ENCODE data around the gene DCPS.

The DCPS gene

DNA sequence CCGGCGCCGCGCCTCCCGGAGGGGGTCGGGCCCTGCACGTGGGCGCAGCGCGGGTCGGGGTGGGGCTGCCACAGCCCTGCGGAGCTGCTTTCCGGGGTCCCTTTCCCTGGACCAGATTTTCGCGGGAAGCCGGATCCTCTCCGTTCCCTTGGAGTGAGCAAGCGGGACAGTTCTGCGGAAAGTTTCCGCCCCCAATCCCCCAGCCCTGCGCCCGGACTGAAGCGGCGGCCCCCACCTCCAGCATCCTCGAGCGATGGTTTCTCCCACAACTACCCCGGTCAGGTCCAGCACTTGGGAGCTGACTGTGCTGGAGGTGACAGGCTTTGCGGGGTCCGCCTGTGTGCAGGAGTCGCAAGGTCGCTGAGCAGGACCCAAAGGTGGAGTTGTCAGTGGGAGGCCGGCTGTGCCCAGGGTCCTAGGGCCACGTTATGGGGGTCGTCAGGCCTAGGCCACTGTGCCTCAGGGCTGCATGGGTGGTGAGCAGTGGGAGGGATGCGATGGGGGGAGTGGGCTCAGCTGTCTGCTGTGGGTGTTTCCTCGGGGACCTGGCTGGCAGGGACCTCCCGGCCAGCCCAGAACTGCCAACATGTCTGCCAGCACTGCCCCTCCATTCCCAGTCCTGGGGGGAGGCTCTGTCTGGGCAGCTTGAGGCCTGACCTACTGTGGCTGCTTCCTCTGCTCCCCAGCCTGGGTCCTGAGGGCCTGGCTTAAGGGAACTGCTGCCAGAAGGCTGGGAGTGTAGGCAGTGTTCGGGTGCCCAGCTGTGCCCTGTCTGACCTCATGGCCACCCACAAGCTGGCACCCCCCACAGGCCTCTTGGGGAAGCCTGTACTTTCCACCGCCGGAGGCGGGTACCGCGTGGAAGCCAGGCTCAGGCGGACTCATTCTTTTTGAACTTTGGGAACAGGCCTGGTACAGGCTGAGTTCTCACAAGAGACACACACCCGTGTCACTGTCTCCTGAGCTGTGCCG is 52.4 kb downstream of the DCPS start:
- no peak for TF ChIP-seq CTCF (conservative IDR thresholded peaks at IDR 0.05; ENCODE audit: low read depth, low read length)
- peak overlapping the region; percentile 85 for H3K4me3 ChIP-seq (ENCODE audit: low read length)
- DNase-seq (ENCODE audit: low read depth) = no peak

- H3K4me3 ChIP-seq (ENCODE audit: low read length) = peak overlapping the region; percentile 85
- DNase-seq (ENCODE audit: low read depth) = no peak
Measured at GRCh38 chr11:126357055-126357962, 53.4 kb downstream of the DCPS start.

DNA sequence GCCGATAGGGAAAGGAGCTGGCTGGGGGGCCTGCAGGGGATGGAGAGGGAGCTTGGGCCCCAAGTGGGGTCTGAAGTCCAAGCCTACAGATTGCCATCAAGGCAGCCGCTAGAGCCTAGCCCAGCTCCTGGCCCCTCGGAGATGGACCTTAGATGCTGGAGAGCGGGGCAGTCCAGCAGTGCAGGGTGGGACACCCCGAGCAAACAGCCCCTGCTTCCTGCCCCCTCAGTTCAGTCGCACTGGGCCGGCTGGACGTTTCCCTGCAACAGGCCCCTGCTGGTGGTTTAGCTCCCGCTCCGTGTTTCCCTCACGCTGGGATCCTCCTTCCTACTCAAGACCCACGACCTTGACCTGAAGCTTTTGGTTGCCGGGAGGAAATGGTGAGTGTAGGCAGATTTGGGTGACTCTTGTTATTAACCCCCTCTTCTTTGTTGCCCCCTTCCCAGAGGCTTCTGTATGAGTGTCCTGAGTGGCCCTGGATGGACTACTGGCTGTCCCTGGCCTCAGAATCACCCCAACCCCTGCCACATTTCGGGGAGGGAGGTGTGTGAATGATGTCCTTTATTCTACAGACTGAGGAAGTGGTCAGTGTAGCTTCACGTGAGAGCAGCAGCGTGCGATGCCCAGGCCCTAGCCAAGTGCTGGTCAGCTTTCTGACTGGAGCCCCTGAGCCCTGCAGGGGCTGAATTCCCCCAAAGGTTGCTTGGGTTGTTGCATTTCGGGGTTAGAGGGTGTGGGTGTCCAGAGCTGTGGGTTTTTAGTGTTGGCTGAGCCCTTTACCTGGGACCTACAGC is 54.3 kb downstream of the DCPS start:
- no peak for DNase-seq (ENCODE audit: low read depth)
- H3K4me3 ChIP-seq (ENCODE audit: low read length) = peak overlapping the region; percentile 85
- TF ChIP-seq CTCF (conservative IDR thresholded peaks at IDR 0.05; ENCODE audit: low read depth, low read length) = peak; percentile 26

More at GRCh38 chr11:126357055-126357962, 53.4 kb downstream of the DCPS start:
- TF ChIP-seq CTCF (conservative IDR thresholded peaks at IDR 0.05; ENCODE audit: low read depth, low read length) = no peak

DNA sequence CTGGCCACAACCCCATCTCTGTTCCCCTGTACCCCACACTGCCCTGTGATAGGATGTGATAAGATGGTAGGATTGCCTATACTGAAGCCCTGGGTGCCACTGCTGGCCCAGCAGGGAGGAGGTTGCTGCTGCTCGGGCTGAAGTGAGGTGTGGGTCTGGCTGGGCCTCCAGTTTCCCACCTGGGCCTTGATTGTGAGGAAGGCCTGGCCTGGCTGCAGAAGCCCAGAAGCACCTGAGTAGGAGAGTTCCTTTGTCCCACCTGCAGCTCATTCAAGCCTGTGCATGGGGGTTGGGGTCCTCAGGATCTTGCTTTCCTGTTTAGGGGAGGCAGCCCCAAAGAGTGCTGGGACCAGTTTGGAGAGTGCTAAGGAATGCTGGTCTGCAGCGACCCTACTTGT is 54.9 kb downstream of the DCPS start:
- peak overlapping the region; percentile 85 for H3K4me3 ChIP-seq (ENCODE audit: low read length)
- TF ChIP-seq CTCF (conservative IDR thresholded peaks at IDR 0.05; ENCODE audit: low read depth, low read length) = no peak
- DNase-seq (ENCODE audit: low read depth) = no peak

DNA sequence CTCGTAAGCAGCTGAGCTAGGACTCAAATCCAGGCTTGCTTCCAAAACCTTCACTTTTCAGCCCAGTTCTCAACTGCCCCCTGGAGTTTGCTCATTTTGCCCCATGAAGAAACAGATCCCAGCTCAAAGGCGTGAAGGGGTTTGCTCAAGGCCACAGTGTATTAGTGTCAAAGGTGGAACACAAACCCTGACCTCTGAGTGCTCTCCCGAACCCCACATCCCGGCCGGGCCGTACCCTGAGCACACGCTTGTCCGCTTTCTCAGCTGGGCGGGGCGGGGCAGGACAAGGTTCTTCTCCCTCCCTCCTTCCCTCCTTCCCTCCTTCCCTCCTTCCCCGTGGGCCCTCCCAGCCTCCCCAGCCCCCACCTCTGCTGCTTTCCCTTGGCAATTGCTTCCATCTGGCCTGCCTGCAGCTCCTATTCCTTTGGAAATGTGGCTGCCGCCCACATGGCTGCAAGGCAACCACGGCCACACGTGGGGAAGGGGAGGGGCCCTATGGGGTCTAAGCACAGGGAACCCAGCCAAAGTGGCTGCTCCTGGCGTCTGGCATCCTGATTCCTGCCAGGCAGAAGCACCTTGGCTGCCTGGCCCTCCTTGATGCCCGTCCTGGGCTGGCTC is 55.7 kb downstream of the DCPS start:
- H3K4me3 ChIP-seq (ENCODE audit: low read length) = peak overlapping the region; percentile 13
- TF ChIP-seq CTCF (conservative IDR thresholded peaks at IDR 0.05; ENCODE audit: low read depth, low read length) = peak; percentile 48
- no peak for DNase-seq (ENCODE audit: low read depth)

- TF ChIP-seq CTCF (conservative IDR thresholded peaks at IDR 0.05; ENCODE audit: low read depth, low read length) = no peak
- DNase-seq (ENCODE audit: low read depth) = no peak
- H3K4me3 ChIP-seq (ENCODE audit: low read length) = peak overlapping the region; percentile 13
Measured at GRCh38 chr11:126360049-126360446, 56.2 kb downstream of the DCPS start.

Measured in retinal pigment epithelial cell (primary cell).